K562 (cell line): ENCODE measurements around the gene VPS26A. TPM values are rescaled to one million over a fixed set of nuclear protein-coding genes. Genes with fewer than 3 reads are reported as not detected.
A peak's percentile ranks its signal among the peaks of the same experiment; 100 is the strongest.

Experiments
- BCL6 ChIP-seq: fragments of 250-450 bp; sonication (Bioruptor Pico); IDR thresholded peaks from 2 replicates; pipeline ENCODE4 v1.4.0; 2020
- ELK1 ChIP-seq: sonication (generic); formaldehyde crosslinking; IDR thresholded peaks from 2 replicates; pipeline ENCODE4 v1.8.1; 2022; ENCODE audit warnings: missing genetic modification reagents
- FUS ChIP-seq: fragments of 200-400 bp; formaldehyde crosslinking; optimal IDR thresholded peaks from 2 replicates; pipeline ENCODE3; 2017; ENCODE audit warnings: low read depth, low read length
- GATAD2B ChIP-seq: fragments of 450-650 bp; IDR thresholded peaks from 2 replicates; pipeline ENCODE4 v1.6.1; 2017; ENCODE audit warnings: mild to moderate bottlenecking, borderline replicate concordance
- HSF4 ChIP-seq: fragments of 250-450 bp; sonication (Bioruptor Pico); IDR thresholded peaks from 2 replicates; pipeline ENCODE4 v2.1.2; 2022; ENCODE audit warnings: mild to moderate bottlenecking, moderate library complexity, borderline replicate concordance
- ILF3 ChIP-seq: fragments of 450-650 bp; IDR thresholded peaks from 2 replicates; pipeline ENCODE4 v1.6.1; 2018; ENCODE audit warnings: antibody characterized with exemption, mild to moderate bottlenecking, moderate library complexity, borderline replicate concordance
- KLF10 ChIP-seq: fragments of 250-450 bp; sonication (Bioruptor Pico); IDR thresholded peaks from 2 replicates; pipeline ENCODE4 v1.6.1; 2021; ENCODE audit warnings: matching md5 sums
- L3MBTL2 ChIP-seq: fragments of 450-650 bp; IDR thresholded peaks from 2 replicates; pipeline ENCODE4 v1.6.1; 2016; ENCODE audit warnings: mild to moderate bottlenecking, moderate library complexity
- LARP7 ChIP-seq: fragments of 450-650 bp; IDR thresholded peaks from 2 replicates; pipeline ENCODE4 v1.6.1; 2016
- LCOR ChIP-seq: sonication (generic); formaldehyde crosslinking; IDR thresholded peaks from 2 replicates; pipeline ENCODE4 v1.8.0; 2022; ENCODE audit warnings: mild to moderate bottlenecking, missing genetic modification reagents
- MAFK ChIP-seq: IDR thresholded peaks from 2 replicates; pipeline ENCODE4 v1.6.1; 2011; ENCODE audit warnings: low read length, improper control_type of control experiment
- MEF2A ChIP-seq: IDR thresholded peaks from 2 replicates; pipeline ENCODE4 v1.6.1; 2011; ENCODE audit warnings: low read depth, mild to moderate bottlenecking, low read length, moderate library complexity; ENCODE audit not compliant: control insufficient read depth
- MTA1 ChIP-seq: fragments of 450-650 bp; IDR thresholded peaks from 2 replicates; pipeline ENCODE4 v1.6.1; 2017; ENCODE audit warnings: borderline replicate concordance
- NCOA1 ChIP-seq: fragments of 450-650 bp; IDR thresholded peaks from 2 replicates; pipeline ENCODE4 v1.6.1; 2016; ENCODE audit warnings: low read depth
- OTX1 ChIP-seq: fragments of 450-650 bp; formaldehyde crosslinking; IDR thresholded peaks from 2 replicates; pipeline ENCODE4 v1.4.0; 2022; ENCODE audit warnings: mild to moderate bottlenecking
- PHB ChIP-seq: fragments of 250-450 bp; sonication (Bioruptor Pico); IDR thresholded peaks from 2 replicates; pipeline ENCODE4 v1.5.0; 2021
- POLR2AphosphoS5 ChIP-seq: IDR thresholded peaks from 2 replicates; pipeline ENCODE4 v1.6.1; 2011; ENCODE audit warnings: mild to moderate bottlenecking, low read depth, low read length, moderate library complexity; ENCODE audit not compliant: control insufficient read depth, insufficient read depth
- RCOR1 ChIP-seq, 2 experiments: IDR thresholded peaks; 2 replicates each; pipeline ENCODE4 v1.6.1; 2012; ENCODE audit warnings: low read depth in 2 of 2, low read length in 2 of 2, borderline replicate concordance in 1 of 2, improper control_type of control experiment in 1 of 2
- SRSF9 ChIP-seq: fragments of 200-400 bp; formaldehyde crosslinking; IDR thresholded peaks from 2 replicates; pipeline ENCODE4 v1.6.1; 2017; ENCODE audit warnings: low read depth, low read length, borderline replicate concordance
- TCFL5 ChIP-seq: fragments of 250-450 bp; sonication (Bioruptor Pico); conservative IDR thresholded peaks from 2 replicates; pipeline ENCODE4 v1.6.1; 2021; ENCODE audit warnings: mild to moderate bottlenecking, moderate library complexity, matching md5 sums
- THRAP3 ChIP-seq: fragments of 450-650 bp; IDR thresholded peaks from 2 replicates; pipeline ENCODE4 v1.6.1; 2016; ENCODE audit warnings: mild to moderate bottlenecking, inconsistent platforms, borderline replicate concordance
- XRCC4 ChIP-seq: IDR thresholded peaks from one replicate; pipeline ENCODE4 v1.6.1; 2011; ENCODE audit not compliant: insufficient read depth, insufficient read length; ENCODE audit errors: extremely low read depth
- XRCC5 ChIP-seq: fragments of 200-400 bp; formaldehyde crosslinking; IDR thresholded peaks from 2 replicates; pipeline ENCODE4 v1.6.1; 2017; ENCODE audit warnings: low read depth, mild to moderate bottlenecking, low read length
- ZKSCAN1 ChIP-seq: fragments of 150-350 bp; IDR thresholded peaks from 2 replicates; pipeline ENCODE4 v1.6.1; 2016; ENCODE audit warnings: low read depth, low read length
- polyA plus RNA-seq, 8 experiments: library from polyadenylated mRNA; depleted of rRNA in 4 of 8; stranded (reverse) in 5 of 8; unstranded in 3 of 8; fragments of >200 nt; fragmentation: Nextera tagmentation in 2 of 8; fragmentation: Illumina TruSeq in 1 of 8; extraction: Ambion mirVana in 2 of 8; extraction: Trizol in 1 of 8; gene quantifications; 2 replicates each; pipeline versions ENCODE4 v1.2.1 to v1.2.3, GENCODE V29; 2011 to 2014; ENCODE audit warnings: inconsistent platforms in 1 of 8, missing spikeins in 1 of 8
- total RNA-seq, 7 experiments: library from RNA; depleted of rRNA in 6 of 7; stranded (reverse); fragments of >200 nt in 6 of 7; fragmentation: Illumina TruSeq in 2 of 7; extraction: Trizol in 2 of 7; gene quantifications; 2 replicates each; pipeline versions ENCODE4 v1.2.1 to v1.2.3, GENCODE V29; 2011 to 2021; ENCODE audit warnings: low replicate concordance in 1 of 7
- TF ChIP-seq, protein P1 (sequence below): IDR thresholded peaks from 2 replicates; pipeline ENCODE4 v1.6.1; 2014; ENCODE audit warnings: antibody characterized with exemption

The VPS26A gene
- total and polyA plus RNA-seq, 9 of the 15 experiments (the other 6 are each of a cell fraction or from before 2014, with no cell fraction given) = 47.1 to 137 (median 69.3) TPM

DNA sequence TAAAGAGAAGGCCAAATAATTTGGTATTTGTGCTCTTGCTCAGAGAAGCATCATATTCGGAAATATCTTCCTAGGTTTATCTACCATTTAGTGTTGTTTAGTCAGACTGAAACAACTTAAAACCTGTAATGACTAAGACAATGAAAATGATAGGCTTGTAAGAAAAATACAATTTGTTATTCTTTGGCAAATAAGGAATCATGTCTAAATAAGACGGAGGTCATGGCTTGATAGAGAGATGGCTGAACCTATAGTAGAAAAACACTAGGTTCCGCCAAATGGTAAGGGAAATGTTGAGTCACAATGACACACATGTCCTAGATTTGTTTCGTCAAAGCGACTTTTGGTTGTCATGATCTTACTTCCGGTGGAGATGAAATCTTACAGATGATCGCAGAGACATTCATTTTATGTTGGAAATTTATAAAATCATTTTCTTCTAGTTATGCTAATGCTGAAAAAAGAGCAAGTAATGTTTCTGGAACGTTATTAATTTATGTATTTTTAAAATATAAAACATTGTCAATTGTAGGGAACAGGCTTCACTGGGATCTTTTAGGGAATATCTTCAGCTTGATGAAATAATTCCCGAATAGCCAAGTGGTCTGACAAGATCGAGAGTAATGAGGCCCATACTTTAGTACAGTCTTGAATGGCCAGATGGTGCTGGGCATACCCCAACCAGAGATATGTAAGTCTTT lies 35.0 kb upstream of the VPS26A start (continued):
- TF ChIP-seq ZKSCAN1 (no peak), MAFK (peak; percentile 88), BCL6 (CRISPR knock-in tag) (no peak), MTA1 (peak; percentile 71; the same call in 1 of the 2 replicates), RCOR1 (IDR thresholded peaks at IDR 0.05; ENCODE audit: borderline replicate concordance in 1 of 2, low read depth in 2 of 2, low read length in 2 of 2) (peak in 1 of 2 experiments; percentile 64; a peak in 1 of 4 replicates), SRSF9 (no peak), XRCC5 (no peak), XRCC4 (no peak), TCFL5 (no peak), FUS (no peak), POLR2AphosphoS5 (0 out of 2 replicates have a peak, but pooled peaks have one; percentile 32), HSF4 (no peak), PHB (CRISPR knock-in tag) (no peak), ELK1 (CRISPR knock-in tag) (no peak), NCOA1 (peak; percentile 96), LCOR (CRISPR knock-in tag) (no peak), L3MBTL2 (peak; percentile 32; the same call in 1 of the 2 replicates), LARP7 (no peak), OTX1 (CRISPR knock-in tag) (no peak), THRAP3 (no peak; the same call in 1 of the 2 replicates), ILF3 (peak; percentile 33; the same call in 1 of the 2 replicates), GATAD2B (0 out of 2 replicates have a peak, but pooled peaks have one; percentile 42), KLF10 (no peak), MEF2A (no peak)
- TF ChIP-seq, protein P1, sequence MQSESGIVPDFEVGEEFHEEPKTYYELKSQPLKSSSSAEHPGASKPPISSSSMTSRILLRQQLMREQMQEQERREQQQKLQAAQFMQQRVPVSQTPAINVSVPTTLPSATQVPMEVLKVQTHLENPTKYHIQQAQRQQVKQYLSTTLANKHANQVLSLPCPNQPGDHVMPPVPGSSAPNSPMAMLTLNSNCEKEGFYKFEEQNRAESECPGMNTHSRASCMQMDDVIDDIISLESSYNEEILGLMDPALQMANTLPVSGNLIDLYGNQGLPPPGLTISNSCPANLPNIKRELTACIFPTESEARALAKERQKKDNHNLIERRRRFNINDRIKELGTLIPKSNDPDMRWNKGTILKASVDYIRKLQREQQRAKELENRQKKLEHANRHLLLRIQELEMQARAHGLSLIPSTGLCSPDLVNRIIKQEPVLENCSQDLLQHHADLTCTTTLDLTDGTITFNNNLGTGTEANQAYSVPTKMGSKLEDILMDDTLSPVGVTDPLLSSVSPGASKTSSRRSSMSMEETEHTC = no peak
